Right lung (tissue), 5 donors: ENCODE data around the gene PHF8. TPM values are rescaled to one million over a fixed set of nuclear protein-coding genes. Genes with fewer than 3 reads are reported as not detected.

Experiments used
- DNase-seq, 2 donors: peaks; one replicate each; pipeline ENCODE4 v3.0.0-alpha.2; 2013
- polyA plus RNA-seq, 5 donors: library from polyadenylated mRNA; unstranded; fragments of 120-200 nt; gene quantifications; one replicate each; pipeline versions ENCODE4 v1.2.1 to v1.2.3, GENCODE V29; 2013; ENCODE audit warnings: inconsistent platforms in 1 of 5, low replicate concordance in 1 of 5; ENCODE audit not compliant: insufficient read length in 5 of 5, insufficient read depth in 1 of 5

Gene PHF8
- polyA plus RNA-seq, 5 donors: 24.9 to 29.9 (median 28.1) TPM

DNA sequence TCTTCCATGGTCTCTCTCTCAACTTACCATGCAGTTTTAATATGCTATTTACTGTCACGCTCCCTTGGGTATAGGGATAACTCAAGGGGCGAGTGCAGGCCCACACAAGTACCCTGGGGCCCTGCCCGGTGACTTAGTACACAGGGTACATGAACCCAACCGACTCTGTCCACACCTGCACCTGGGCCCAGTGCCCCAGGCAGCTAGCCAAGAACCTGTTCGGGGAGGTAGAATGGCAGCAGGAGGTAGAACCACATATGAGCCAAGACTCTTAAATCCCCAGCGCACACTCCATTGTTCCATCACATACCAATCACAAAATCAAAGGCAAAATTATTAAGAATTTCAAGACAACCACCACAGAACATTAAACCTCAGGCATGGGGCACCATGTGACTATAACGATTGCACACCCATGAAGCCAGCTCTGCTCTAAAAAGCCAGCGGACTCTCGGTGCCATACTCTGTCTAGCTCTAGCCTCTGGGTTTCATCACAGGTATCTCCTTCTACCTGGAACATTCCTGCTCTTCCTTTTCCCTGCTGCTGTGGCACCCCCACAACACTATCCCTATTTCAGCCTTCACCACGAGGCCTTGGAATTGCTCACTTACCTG lies 14.6 kb downstream of the PHF8 start:
- DNase-seq: no peak

GRCh38 chrX:54024350-54024749 lies 19.9 kb downstream of the PHF8 start:
- DNase-seq: no peak

GRCh38 chrX:54012830-54013500 lies 31.3 kb downstream of the PHF8 start:
- no peak for DNase-seq

DNA sequence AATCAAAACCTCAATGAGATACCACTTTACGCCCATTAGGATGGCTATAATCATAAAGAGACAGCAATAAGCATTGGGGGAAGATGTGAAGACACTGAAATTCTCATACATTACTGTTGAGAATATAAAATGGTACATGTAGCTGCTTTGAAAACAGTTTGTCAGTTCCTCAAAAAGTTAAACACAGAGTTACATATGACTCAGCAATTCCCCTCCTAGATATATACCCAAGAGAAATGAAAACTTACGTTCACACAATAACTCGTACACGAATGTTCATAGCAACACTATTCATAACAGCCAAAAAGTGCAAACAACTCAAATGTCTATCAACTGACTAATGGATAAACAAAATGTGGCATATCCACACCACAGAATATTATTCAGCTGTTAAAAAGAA lies 36.6 kb downstream of the PHF8 start:
- no peak for DNase-seq

GRCh38 chrX:53997724-53998123 lies 46.5 kb downstream of the PHF8 start:
- DNase-seq: no peak

DNA sequence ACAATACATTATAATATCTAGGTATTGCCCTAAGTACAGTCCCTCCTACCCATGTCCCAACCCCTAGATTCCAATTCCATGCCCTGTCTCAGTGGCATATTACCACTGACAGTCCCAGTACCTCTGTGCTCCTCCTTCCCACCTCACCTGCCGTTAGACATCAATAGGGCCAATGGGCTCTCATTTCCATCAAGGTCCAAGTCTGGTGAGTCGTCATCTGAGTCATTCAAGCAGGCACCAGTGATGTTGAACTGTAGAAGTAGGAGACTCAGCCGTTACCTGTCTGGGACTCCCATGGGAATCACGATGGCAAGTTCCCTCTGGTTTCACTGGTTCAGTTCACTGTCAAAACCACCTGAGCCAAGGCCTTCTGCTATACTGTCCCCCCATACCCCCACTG lies 51.7 kb downstream of the PHF8 start:
- DNase-seq: no peak

DNA sequence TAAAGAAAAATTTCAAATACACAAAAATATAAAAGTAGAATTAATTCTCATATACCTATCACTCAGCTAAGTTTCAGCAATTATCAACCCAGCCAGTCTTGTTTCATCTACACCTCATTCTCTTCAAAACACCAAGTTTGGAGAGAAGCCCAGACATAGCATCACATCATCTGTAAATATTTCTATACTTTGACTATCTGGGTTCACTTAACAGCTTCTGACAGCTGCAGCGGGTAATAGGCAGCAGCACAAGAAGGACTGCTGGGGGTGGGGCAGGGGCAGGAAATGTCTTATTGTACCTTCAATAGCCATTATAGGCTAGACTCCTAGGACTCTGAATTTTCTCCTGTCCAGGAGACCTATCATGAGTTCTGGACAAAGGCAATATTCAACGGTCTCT lies 54.1 kb downstream of the PHF8 start:
- peak; percentile 70 to 73 for DNase-seq

- DNase-seq: no peak
These were observed 59.4 kb downstream of the PHF8 start for GRCh38 chrX:53984895-53985294.

DNA sequence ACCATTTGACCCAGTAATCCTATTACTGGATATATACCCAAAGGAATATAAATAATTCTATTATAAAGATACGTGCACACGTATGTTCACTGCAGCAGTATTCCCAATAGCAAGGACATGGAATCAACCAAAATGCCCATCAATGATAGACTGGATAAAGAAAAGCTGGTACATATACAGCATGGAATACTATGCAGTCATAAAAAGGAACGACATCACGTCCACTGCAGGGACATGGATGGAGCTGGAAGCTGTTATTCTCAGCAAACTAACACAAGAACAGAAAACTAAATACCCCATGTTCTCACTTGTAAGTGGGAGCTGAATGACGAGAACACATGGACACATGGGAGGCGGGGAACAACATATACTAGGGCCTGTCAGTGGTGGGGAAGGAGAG lies 69.7 kb downstream of the PHF8 start:
- DNase-seq: no peak

GRCh38 chrX:53969540-53969939 lies 74.7 kb downstream of the PHF8 start:
- DNase-seq: no peak

DNA sequence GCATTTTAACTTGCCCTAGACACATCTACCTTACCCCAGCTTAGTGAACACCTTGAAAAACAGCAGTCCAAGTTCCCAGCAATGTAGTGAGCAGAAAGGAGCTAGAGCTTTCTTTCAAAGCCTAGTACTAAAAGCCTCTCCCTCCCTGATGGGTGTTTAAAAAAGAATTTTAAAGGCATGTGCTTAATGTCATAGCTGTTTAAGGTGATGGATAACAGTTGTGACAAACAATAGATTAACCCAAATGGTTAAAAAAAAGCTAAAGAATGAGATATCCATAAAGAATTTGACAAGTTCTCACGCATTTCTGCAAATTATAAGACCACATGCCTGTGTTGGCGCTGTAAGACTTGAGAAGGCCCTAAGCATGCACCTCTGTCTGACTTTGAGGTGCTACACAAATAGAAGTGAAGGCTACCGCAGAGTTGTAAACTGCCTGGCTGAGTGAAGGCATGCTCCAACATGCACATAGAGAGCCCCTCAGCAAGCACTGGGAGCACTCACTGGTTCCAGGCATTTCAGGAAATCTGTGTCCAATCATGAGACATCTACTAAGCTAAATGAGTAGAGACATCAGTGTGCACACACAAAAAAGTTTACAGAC lies 94.0 kb downstream of the PHF8 start:
- DNase-seq: no peak

- no peak for DNase-seq
These were observed 104.1 kb downstream of the PHF8 start for GRCh38 chrX:53940180-53940579.

DNA sequence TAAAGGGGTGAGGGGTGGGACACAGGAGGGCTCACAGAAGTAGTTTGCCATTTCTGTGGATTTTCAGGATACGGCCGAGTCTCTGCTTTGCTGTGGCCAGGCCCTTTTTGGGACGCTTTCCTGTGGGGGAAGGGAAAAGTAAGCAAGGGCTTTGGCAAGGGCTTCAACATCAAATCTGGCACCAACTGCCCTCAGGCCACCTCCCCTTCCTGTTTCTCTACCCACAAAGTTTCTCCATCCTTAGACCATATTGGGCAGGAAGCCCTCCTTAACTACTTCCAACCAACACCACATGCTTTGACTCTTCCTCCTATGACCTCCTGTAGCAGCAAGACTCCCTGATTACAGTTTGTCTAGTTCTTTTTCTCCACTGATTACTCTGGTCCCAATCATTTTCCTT lies 105.1 kb downstream of the PHF8 start:
- DNase-seq: no peak

GRCh38 chrX:53930515-53931380 lies 113.5 kb downstream of the PHF8 start:
- no peak for DNase-seq

GRCh38 chrX:53926030-53926429 lies 118.2 kb downstream of the PHF8 start:
- no peak for DNase-seq

DNA sequence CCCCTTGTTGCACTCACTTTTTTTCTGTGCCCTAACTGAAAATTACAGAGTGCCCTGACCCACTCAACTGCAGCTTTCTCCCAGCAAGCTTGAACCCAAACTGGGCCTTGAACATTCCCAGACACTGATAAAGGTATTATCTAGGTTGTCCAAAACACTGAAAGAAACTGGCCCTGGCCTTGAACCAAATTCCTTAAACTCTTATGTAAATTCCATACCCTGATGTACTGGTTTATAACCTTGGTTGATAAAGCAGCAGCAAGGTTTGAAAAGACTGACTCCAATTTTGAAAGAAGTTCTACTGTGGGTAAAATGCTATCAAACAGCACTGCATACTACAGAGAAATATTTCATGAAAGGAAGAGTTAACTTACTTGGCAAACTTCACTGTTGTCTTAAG lies 125.6 kb downstream of the PHF8 start:
- peak in 1 of 2 donors; percentile 1 for DNase-seq

- no peak for DNase-seq
These were observed 143.7 kb downstream of the PHF8 start for GRCh38 chrX:53900623-53901022.

- no peak for DNase-seq
These were observed 149.0 kb downstream of the PHF8 start for GRCh38 chrX:53895270-53895669.
